ENCODE results near the gene SESN3.
"Not testable (repeated sequence)": the region's sequence is repeated elsewhere in the genome, so short reads cannot be mapped to it uniquely, and the experiment has no call there.

SESN3 gene

GRCh38 chr11:95231127-95231880 lies at the start of gene SESN3:
Gene SESN3 (minus strand): TSS chr11:95231202. CDS start chr11:95230860, 342 bp downstream.
- DNase-seq (ENCODE audit: low spot score) = peak; percentile 98

DNA sequence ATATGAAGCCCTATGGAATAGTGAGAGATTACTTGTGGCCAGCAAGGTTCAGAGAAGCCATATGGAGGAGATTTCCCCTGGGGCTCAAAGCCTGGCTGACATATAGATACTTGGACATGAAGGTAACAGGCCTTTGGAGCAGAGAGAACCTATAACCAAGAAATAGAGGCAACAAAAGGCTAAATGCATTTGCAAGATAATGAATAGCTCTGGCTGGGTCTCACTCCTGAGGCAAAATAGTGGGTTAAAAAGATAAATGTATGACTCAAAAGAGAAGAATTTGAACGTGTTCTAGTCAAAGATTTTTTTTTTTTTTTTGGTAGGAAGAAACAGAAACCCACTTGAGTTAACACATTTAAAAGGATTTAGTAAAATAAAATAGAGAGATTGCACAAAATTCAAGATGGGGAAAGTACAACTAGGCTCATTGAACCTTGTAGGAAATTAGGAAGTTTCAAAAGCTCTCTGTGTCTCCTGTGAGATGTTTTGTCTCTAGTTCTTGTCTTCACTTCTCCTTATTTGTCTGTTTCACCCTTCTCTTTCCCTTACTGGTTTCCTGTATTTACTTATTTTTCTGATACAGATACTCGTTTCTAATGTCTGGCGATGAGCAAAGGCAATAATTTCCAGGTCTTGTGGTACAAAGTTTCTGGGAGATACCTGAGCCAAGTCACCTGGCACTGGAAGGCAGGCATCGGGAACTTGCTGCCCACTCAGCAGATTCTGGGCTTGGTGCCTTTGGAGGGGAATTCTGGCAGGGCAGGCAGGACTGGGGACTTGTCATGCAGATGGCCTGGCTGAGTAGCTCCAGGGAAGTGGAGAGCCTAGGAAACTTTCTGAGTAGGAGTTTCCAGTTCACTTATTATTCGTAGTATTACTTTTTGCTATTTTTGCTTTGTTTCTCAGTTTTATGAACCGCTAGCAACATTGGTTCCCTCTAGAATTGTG lies 49.2 kb upstream of the SESN3 start:
- no peak for DNase-seq (ENCODE audit: low spot score)

DNA sequence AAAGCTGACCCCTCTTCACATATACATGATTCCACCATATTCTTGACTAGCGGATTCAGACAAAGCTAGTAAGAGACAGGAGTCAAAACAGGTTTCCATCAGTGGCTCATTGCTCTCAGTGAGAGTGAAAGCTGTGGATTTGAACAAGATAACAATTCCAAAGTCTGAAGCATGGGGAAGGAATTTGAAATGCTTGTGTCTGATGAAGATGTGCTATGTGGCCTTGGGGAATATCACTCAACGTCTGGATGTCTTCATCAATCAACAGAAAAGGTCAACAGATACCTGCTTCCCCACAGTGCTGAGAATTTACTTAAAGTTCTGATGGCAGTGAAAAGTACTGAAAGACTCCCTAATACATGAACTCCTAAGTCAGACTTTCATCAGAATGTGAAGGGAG lies 46.9 kb upstream of the SESN3 start:
- no peak for DNase-seq (ENCODE audit: low spot score)

- no peak for DNase-seq (ENCODE audit: low spot score)
These were observed 45.1 kb upstream of the SESN3 start for GRCh38 chr11:95276139-95276538.

- DNase-seq (ENCODE audit: low spot score) = not testable (repeated sequence)
These were observed 42.6 kb upstream of the SESN3 start for GRCh38 chr11:95273618-95274017.

DNA sequence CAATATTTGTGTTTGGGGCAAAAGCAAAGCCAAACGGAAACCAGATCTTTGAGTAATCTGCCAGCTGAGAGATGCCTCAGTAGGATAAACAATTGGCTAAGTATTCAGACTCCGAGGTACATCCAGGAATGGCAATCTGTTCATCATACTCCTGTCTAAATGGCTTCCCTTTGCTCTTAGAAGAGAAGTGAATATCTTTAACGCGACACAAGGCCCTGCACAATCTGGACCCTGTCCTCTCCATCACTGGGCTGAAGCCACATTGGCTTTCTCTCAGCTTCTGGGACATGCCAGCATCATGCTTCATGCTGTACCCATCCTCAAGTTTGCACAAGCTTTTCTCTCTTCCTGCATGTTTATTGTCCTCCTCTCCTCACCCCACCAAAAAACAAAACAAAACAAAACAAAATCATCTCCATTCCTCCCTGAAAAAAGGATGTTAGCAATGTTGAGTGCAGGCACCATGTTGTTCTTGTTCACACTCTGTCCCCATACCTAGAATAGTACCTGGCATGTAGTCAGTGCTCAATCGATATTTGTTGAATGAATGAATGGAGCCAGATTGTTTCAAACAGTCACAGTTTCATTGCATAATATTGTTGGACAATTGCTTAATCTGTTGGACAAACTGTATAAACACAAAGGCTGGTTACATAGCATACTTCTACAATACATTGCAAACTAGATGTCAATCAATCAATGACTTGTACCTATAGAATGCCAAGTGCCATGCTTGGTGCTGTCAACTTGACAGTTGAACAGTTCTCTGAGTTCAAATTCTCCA lies 38.2 kb upstream of the SESN3 start:
- DNase-seq (ENCODE audit: low spot score) = no peak

- no peak for DNase-seq (ENCODE audit: low spot score)
These were observed 37.4 kb upstream of the SESN3 start for GRCh38 chr11:95268391-95268790.

DNA sequence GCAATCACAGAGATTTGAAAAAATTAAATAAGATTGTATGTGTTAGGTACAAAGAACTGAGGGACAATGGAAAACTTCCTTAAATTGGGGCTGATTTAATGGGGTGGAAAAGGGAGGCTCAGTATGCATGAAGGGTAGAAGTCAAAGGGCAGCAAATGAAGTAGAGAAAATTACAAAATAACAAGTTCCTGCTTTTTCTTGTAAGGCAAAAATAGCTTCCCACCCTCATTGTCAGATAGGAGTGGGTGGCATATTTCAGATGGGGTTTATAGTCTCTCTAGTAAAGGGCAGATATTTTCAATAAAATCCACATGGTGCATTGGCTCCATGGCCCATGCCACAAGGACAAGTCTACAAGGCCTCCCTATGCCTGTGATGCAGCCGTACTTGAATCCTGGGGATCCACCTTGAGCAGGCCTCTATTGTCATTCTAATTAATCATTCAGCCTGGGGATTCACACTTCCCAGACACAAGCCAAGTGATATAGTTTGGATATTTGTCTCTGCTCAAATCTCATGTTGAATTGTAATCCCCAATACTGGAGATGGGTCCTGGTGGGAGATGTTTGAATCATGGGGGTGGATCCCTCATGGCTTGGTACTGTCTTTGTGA lies 36.7 kb upstream of the SESN3 start:
- DNase-seq (ENCODE audit: low spot score) = no peak

DNA sequence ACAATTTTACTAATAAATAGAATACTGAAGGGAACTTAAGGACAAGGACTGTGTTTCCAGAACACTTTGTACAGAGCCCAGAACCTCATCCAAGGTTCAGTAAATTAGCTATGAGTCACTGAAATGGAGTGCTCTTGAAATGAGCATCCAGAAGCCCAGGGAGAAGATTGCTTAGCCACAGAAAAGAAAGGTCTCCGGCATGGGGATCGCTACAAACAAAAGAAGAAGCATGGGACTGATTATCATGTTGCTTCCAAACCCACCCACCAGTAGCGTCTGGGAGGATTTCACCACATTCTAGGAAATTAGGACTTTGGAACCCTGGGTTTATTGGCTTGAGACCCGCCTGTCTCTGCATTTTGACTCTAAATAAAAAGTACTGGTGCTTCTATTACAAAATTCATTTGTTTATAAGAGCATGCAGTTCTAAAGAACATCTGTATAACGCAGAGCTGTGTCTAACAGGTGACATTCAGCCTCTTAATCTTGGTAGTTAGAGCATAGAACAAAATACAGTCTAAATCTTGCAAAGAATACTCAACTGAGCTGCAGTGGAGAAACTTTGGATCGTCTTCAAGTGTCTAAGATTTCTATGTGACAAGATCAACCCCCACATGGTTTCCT lies 35.9 kb upstream of the SESN3 start:
- DNase-seq (ENCODE audit: low spot score) = no peak

- DNase-seq (ENCODE audit: low spot score) = no peak
These were observed 33.9 kb upstream of the SESN3 start for GRCh38 chr11:95264881-95265280.

DNA sequence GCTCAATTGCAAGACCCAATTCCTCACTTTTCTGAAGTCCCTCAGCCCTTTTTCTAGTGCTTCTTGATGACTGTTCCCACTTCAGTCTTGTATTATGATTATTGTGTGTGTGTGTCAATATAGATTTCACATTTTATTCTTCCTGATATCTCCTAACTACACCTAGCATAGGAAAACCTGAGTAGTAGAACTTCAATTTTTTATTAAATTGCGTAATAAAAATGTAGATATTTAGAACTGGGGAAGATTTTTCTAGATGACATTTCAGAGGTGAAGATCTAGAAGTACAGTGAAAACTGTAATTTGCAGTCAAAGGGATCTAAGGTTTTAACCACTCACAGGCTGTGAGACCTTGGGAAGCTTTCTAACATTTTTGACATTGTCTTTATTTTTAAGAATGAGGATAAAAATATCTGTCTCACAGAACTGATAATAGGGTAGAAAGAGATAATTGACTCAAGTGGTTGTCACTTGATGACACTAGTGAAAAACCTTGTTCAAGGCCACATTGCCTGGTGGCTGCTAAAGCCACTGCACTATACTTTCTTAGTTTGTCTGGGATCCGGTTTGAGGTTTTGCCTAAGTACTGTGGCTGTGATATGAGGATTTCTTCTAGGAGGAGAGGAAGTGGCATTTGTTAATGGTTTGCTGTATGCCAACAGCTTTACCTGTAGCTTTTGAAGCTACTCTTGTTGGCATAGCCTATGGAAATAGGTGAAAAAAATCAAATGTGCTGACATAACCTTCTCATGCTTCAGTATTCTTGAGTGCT lies 32.2 kb upstream of the SESN3 start:
- DNase-seq (ENCODE audit: low spot score) = peak; percentile 28

DNA sequence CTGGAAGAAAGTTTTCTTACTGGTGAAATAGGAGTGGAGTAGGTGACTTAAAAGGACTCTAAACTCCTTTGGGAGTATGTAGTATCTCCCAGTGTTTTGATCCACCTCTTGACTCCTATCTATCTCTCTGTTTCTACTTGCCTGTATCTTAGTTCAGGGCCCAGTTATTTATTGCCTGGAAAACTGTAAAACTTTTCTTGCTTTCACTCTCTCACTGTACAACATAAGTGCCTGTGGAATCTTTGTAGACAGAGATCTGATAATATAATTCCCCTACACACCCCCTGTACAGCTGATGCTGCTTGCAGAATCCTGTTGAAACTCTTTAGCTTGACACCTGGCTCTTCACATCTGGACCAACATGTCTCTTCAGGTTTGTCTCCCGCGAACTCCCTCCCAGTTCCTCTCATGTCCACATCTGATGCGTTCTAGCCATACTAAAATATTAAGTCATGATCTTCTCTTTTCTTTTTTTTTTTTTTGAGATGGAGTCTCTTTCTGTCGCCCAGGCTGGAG lies 26.5 kb upstream of the SESN3 start:
- DNase-seq (ENCODE audit: low spot score) = no peak

DNA sequence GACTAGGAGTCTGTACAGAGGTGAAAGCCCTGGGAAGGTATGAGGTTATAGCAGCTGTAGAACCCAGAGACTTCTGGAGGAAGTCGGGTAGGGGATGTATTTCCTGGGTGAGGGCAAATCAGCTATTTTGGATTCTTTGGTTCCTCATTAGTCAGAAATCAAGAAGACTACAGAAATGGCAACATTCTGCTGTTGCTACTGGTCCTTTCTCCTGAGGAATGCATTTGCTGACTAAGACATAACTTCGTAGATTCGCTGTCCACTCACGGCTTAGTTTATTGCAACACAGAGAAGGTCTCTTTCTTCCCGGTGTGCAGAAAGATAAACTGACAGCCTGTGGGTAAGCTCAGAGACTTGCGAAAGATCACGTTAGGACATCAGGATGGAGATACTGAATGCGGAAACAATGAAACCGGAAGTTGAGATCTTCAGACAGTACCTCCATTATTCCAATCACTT lies 25.3 kb upstream of the SESN3 start:
- no peak for DNase-seq (ENCODE audit: low spot score)

- no peak for DNase-seq (ENCODE audit: low spot score)
These were observed 24.5 kb upstream of the SESN3 start for GRCh38 chr11:95255251-95256145.

- no peak for DNase-seq (ENCODE audit: low spot score)
These were observed 23.7 kb upstream of the SESN3 start for GRCh38 chr11:95254716-95255115.

DNA sequence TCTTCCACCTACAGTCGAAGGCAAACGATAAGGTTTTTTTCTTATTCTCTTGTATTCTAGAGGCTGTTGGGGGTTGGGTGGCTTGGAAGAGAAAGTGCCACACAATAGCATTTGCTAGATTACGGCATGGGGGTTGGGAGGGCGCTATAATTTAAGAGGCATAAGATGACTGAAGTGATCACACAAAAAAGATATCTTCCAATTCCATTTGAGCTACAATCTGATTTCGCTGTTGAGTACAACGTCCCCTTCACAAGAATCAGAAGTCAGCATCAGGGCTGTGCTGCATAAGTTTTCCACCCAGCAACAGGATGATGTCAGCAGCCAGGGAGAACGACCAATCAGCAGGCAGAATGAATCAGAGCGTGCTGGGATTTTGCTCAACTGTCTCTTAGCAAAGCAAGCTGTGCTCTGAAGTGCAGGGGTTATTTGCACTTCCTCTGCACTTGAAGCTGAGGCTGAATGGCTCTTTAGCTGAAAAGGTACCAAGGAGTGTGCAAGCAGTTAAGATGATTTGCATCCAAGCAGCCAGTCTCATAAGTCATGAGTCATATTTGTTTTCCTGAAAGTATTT lies 23.2 kb upstream of the SESN3 start:
- DNase-seq (ENCODE audit: low spot score) = peak; percentile 88

- DNase-seq (ENCODE audit: low spot score) = no peak
These were observed 22.1 kb upstream of the SESN3 start for GRCh38 chr11:95253141-95253540.

DNA sequence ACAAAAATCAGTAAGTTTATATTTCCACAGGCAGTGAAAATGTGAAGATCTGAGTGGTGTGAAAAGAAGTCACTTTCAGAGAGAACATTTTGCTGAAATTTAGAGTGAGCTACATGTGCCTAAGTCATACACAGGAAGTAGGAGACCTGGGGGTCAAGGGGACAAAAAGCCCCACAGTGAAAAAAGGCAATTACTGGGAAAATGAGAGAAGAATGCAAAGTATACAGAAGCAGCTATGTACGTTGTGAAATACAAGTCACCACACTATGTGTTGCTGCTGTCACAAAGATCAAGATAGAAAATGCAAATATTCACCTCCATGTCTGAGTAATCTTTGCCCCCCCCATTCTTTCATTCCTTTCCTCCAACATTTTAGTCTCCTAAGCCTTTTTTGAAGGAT lies 21.6 kb upstream of the SESN3 start:
- DNase-seq (ENCODE audit: low spot score) = no peak

DNA sequence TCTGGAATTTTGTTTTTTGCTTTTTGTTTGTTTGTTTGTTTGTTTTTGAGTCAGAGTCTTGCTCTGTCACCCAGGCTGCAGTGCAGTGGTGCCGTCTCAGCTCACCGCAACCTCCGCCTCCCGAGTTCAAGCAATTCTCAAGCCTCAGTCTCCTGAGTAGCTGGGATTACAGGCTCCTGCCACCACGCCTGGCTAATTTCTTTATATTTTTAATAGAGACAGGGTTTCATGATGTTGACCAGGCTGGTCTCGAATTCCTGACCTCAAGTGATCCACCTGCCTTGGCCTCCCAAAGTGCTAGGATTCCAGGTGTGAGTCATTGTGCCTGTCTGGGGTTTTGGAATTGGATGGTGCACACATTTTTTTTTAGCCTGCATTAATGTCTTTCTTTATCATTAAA lies 20.9 kb upstream of the SESN3 start:
- DNase-seq (ENCODE audit: low spot score) = not testable (repeated sequence)
